Lung (tissue), 12 donors: Measurements from ENCODE around the gene APC2. TPM values are rescaled to one million over a fixed set of nuclear protein-coding genes. Genes with fewer than 3 reads are reported as not detected.

Experiments
- ATAC-seq: fragments of 200-7000 bp; cut with Tn5 transposase; one replicate; pipeline ENCODE4 v1.9.1; 2020; ENCODE audit warnings: moderate number of reproducible peaks; ENCODE audit not compliant: insufficient read depth, low FRiP score
- DNase-seq, 3 donors: peaks; one replicate each; pipeline ENCODE4 v3.0.0-alpha.2; 2013 to 2017
- H3K27ac ChIP-seq, 2 donors: one replicate each; pipeline ENCODE4 v1.5.1; 2013; ENCODE audit warnings: mild to moderate bottlenecking in 2 of 2, moderate library complexity in 2 of 2, control low read depth in 1 of 2, inconsistent platforms in 1 of 2, low read depth in 1 of 2, low read length in 1 of 2
- H3K27me3 ChIP-seq, 3 donors: one replicate each; pipeline ENCODE4 v1.5.1; 2013; ENCODE audit warnings: low read length in 2 of 3; ENCODE audit not compliant: control insufficient read depth in 3 of 3, insufficient read depth in 3 of 3
- H3K36me3 ChIP-seq, 4 donors: one replicate each; pipeline ENCODE4 v1.5.1; 2013; ENCODE audit warnings: low read length in 4 of 4, mild to moderate bottlenecking in 1 of 4, moderate library complexity in 1 of 4; ENCODE audit not compliant: control insufficient read depth in 4 of 4, insufficient read depth in 4 of 4
- H3K4me1 ChIP-seq, 5 donors: one replicate each; pipeline ENCODE4 v1.5.1; 2013; ENCODE audit warnings: low read length in 5 of 5, mild to moderate bottlenecking in 2 of 5, moderate library complexity in 1 of 5; ENCODE audit not compliant: control insufficient read depth in 5 of 5, insufficient read depth in 5 of 5
- H3K4me3 ChIP-seq: one replicate; pipeline ENCODE4 v1.5.1; 2013; ENCODE audit warnings: mild to moderate bottlenecking, control low read depth, moderate library complexity
- H3K9ac ChIP-seq, 2 donors: one replicate each; pipeline ENCODE4 v1.5.1; 2013; ENCODE audit warnings: low read length in 2 of 2, control low read depth in 1 of 2; ENCODE audit not compliant: insufficient read depth in 1 of 2
- H3K9me3 ChIP-seq, 4 donors: one replicate each; pipeline ENCODE4 v1.5.1; 2013; ENCODE audit warnings: low read length in 3 of 4, mild to moderate bottlenecking in 1 of 4, moderate library complexity in 1 of 4; ENCODE audit not compliant: control insufficient read depth in 4 of 4, insufficient read depth in 3 of 4
- CTCF ChIP-seq: IDR thresholded peaks from 2 replicates; pipeline ENCODE4 v1.5.1; 2012; ENCODE audit warnings: mild to moderate bottlenecking; ENCODE audit errors: control extremely low read depth, extremely low read depth
- WGBS, 2 donors: extraction: QIAGEN DNeasy Blood & Tissue Kit; methylation state at CpG; one replicate each; pipeline ENCODE4 v1.1.7; 2013; 5-methylcytosine and 5-hydroxymethylcytosine counted together
- polyA plus RNA-seq, 2 donors: library from polyadenylated mRNA; stranded (reverse); fragments of 200-250 nt; gene quantifications; one replicate each; pipeline ENCODE4 v1.2.1, GENCODE V29; 2013
- total RNA-seq, 2 donors: library from RNA; depleted of rRNA in 1 of 2; stranded (reverse); fragments of >200 nt in 1 of 2; gene quantifications; one replicate each; pipeline ENCODE4 v1.2.1, GENCODE V29; 2014 to 2021
- donor health status: control.
- donor health status: control.
- donor health status: Bipolar disorder and iron deficiency.
- donor health status: healthy.
- donor health status: DM: yes; HTN: yes; CAD: no.

The APC2 gene
- total and polyA plus RNA-seq, 4 donors, result 0.01 to 0.37 (median 0.10) TPM

GRCh38 chr19:1466018-1466460, 16.1 kb downstream of the APC2 start:
- no peak for TF ChIP-seq CTCF
- Histone ChIP-seq H3K4me3 (no peak overlapping the region), H3K4me1 (peaks cover 0 to 49% (median 9%) of the 10 kb centered on the region in 5 donors), H3K36me3 (peaks cover 0 to under 1% (median 0%) of the 10 kb centered on the region in 4 donors), H3K9ac (no peak overlapping the region), H3K27me3 (peaks cover 14 to 21% (median 16%) of the 10 kb centered on the region in 3 donors), H3K27ac (no peak overlapping the region), H3K9me3 (peaks cover 0 to 10% (median 0%) of the 10 kb centered on the region in 4 donors)
- ATAC-seq, result no peak
- WGBS, 2 donors, result 36 to 53% methylated on average over 37 to 41 of the region's 41 CpGs
- DNase-seq, result no peak

- no peak overlapping the region for H3K4me3 ChIP-seq
- DNase-seq (no peak), ATAC-seq (no peak)
- H3K36me3 ChIP-seq, result no peaks in the 10 kb centered on the region
- peaks cover 0 to 55% (median 11%) of the 10 kb centered on the region in 5 donors for H3K4me1 ChIP-seq
- no peak overlapping the region for H3K27ac ChIP-seq
- TF ChIP-seq CTCF, result no peak
- peaks cover 16 to 27% (median 20%) of the 10 kb centered on the region in 3 donors for H3K27me3 ChIP-seq
- no peak overlapping the region for H3K9ac ChIP-seq
- WGBS, 2 donors, result 18 to 25% methylated on average over 35 to 70 of the region's 70 CpGs
- H3K9me3 ChIP-seq, result peaks cover 0 to 10% (median 0%) of the 10 kb centered on the region in 4 donors
Measured at GRCh38 chr19:1466461-1467214, 16.7 kb downstream of the APC2 start.

- Histone ChIP-seq H3K4me1 (peaks cover 0 to 57% (median 11%) of the 10 kb centered on the region in 5 donors), H3K27ac (no peak overlapping the region), H3K36me3 (no peaks in the 10 kb centered on the region), H3K4me3 (no peak overlapping the region), H3K27me3 (peaks cover 16 to 32% (median 25%) of the 10 kb centered on the region in 3 donors), H3K9ac (no peak overlapping the region), H3K9me3 (peaks cover 0 to 14% (median 0%) of the 10 kb centered on the region in 4 donors)
- ATAC-seq (no peak), DNase-seq (no peak)
- no peak for TF ChIP-seq CTCF
- 2 to 3% methylated on average over 7 to 36 of the region's 36 CpGs for WGBS, 2 donors
Measured at GRCh38 chr19:1467215-1467489, 17.2 kb downstream of the APC2 start.
